ENCODE data around the gene SKAP1.
"Not testable (repeated sequence)": the region's sequence is repeated elsewhere in the genome, so short reads cannot be mapped to it uniquely, and the experiment has no call there.

SKAP1 gene

DNA sequence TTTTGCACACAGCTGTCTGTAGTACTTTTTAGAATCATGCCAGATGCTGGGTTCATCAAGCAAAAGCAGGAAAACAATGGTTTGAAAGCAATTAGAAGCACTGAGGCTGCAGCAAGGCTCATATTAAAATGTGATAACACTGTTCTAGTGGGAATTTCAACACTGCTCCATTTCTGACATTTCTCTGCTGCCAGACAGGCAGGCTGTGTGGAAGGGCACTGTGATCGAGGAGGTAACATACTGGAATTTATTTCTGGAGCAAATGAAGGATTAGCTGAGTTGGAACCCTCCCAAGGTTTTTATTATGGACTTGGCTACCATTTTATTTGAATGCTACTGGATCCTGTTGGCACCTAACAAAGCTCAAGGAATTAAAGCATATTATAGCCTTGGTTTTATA lies 66.9 kb downstream of the SKAP1 start:
- no peak for DNase-seq

DNA sequence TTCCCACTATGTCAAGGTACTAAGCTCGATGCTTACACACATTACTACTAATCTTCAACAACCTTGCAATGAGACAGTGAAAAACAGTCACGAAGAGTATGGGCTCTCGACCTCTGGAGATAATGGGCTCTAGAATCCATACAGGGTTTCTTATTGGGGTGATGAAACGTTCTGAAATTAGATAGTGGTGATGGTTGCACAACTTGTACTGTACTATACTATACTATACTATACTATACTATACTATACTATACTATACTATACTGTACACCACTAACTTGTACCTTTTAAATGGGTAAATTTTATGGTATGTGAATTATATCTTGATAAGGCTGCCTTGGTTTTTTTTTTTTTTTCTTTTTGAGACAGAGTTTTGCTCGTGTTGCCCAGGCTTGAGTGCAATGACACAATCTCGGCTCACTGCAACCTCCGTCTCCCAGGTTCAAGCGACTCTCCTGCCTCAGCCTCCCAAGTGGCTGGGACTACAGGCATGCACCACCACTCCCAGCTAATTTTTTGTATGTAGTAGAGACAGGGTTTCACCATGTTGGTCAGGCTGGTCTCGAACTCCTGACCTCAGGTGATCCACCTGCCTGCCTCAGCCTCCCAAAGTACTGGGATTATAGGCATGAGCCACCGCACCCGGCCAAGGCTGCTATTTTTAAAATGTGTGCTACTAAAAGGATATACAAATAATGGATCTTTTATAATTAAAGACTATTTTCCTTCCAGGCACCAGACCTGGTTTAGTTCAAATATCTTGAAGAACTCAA lies 69.0 kb downstream of the SKAP1 start:
- DNase-seq = not testable (repeated sequence)

DNA sequence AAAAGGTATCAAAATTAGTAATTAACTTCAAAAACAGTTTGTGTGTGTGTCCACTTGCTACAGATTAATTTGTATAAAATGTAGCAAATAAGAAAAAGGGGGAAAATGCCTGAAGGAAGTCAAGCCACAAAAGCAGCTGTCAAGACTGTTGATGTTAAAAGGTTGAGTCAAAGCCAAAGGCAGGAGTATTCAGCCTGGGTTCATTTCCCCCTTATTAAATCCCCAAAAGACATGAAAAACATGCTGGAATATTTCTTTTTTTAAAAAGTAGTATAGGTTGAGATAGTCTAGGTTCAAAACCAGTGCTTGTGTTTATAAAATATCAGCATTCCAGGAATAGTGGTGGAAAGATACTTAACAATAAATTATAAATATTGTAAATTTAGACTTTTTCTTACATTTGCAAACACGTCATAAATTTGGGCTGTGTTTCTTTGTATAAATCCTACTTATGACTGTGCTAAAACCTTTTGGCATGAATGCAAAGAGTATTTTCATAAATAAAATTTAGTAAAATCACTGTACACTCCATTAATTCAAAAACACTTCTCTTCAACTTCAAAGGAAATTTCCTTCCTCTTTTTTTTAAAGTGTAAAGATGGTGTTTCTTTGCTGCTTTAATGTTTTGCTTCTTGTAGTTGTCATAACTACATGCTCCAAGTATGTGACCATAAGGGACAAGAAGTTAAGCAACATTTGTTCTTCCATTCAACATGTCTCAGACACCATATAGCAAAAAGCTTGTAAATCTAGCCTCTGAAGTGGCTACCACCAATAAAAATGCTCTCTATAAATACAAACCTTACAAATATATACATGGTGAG lies 72.0 kb downstream of the SKAP1 start:
- no peak for DNase-seq

DNA sequence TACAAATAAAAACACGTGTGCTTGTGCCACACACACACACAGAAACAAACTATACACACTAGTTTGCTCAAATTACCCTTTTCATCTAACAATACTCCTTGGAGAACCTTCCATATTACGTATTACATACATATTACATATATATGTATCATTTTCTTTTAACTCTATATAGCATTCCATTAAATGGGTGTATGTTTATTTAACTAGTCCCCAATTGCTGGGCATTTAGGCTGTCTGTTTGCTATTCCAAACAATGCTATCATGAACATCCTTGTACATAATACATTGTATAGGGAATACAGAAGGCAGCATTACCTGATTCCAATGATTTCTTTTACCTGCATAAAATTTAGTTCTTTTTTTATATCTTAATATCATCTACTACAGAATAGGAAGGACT lies 73.1 kb downstream of the SKAP1 start:
- DNase-seq = no peak

DNA sequence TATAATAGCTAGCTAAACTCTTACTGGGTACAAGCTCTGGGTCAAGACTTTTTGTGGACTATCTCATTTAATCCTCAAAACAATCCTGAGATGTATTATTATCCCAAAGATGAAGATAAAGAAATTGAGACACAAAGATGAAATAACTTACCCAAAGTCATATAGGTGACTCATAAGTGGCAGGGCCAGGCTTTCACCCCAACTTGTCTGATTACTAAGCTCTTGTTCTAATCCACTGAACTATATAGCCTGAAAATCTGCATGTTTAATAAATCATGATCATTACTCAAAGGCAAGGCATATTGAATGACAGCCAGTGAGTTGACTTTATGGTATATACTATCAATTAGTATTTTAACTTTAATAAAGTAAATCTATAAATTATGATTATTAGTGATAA lies 77.4 kb downstream of the SKAP1 start:
- DNase-seq = no peak

DNA sequence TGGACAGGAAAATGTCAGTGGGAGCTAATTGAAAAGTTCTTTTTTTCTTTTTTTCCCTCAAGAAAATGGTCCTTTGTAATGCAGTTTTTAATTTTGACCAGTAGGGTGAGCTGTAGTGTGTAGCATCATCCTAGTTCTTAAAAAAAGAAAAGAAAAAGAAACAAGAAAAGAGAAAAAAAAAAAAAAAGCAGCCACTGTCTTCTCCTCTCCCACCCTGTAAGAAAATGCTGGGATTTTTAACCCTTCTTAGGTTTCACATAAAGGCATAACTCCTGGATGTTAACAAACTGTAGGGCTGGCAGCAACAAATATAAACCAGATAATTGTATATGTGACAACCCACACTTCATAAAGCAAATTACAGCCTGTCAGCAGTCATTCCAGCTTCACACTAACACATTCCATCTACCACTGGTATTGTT lies 78.1 kb downstream of the SKAP1 start:
- DNase-seq = peak; percentile 53

DNA sequence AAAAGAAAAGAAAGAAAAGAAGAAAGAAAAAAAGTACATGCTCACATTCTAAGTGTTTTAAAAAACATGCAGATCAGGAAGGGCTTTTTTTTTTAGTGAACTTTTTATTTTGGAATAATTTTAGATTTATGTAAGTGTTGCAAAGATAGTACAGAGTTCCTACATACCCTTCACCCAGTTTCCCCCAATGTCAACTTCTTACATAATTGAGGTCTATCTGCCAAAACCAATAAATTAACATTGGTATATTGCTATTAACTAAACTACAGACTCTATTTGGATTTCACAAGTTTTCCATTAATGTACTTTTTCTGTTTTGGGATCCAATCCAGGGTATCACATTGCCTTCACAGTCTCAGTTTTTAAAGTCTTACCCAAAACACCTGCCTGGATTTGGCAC lies 81.7 kb downstream of the SKAP1 start:
- DNase-seq = no peak

DNA sequence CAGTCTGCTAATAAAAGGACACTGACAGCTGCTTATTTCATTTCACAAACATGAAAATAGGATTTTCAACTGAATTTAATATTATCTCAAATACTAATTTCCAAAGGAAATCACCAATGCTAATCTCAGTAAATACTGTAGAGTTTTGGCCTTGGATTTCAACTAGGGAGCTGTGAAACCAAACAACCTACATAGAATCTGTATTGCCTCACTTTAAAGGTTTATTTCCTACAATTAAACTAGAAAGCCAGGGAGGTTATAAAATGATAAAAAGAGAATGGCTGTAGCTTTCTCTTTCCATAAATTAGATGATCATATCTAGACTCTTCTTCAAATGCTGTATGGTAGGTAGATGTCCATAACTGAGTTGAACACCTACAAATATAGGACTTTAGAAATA lies 82.8 kb downstream of the SKAP1 start:
- no peak for DNase-seq

DNA sequence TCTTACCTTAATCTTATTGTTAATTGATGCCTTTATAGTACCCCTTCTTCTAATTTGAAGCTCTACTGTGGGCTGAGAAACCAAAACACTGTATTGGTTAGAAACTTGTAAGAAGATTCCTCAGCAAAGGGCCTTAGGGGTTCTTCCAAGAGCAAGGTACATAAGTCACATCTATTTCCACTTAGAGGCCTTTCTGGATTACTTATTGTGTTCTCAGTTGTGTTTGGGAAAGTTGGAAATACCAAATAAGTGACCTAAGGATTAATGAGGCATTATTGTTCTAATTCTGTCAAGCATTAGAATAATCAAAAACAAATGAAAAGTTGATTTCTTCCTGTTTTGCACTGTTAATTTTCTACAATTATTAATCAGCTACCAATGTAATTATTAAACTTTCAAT lies 85.8 kb downstream of the SKAP1 start:
- DNase-seq = no peak

DNA sequence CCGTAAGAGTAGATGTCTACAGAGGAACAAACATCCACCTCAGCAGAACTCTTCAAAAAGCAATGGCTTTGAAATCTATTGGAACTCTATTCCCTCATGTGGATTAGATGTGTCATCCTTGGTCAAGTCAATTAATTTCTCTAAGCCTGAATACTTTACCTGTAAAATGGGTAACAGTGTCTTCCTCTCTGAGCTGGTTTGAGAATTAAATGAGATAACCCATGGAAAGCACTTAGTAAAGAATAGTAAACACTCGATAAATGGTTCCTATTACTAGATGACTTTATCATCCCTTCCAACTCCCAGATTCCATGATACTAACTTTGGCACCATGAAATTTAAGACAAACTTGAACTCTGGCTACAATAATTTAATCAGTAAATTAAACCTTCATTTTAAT lies 89.1 kb downstream of the SKAP1 start:
- DNase-seq = no peak

DNA sequence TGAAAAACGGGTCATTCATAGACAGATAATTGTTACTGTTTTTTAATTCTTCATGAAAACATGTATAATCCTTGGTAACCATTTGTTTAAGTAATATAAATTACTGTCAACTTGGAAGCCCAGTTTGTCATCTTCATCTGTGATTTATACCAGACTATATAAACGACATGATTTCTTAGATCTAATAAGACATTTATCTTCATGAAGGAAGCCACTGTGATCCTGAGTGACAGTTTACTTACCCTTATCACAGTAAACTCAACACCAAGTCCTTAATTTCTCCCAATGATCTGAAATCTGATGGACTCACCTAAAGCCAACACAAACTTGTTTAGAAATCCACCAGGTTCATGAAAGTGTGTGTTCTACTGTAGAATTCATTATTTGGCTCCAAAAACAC lies 91.3 kb downstream of the SKAP1 start:
- no peak for DNase-seq

DNA sequence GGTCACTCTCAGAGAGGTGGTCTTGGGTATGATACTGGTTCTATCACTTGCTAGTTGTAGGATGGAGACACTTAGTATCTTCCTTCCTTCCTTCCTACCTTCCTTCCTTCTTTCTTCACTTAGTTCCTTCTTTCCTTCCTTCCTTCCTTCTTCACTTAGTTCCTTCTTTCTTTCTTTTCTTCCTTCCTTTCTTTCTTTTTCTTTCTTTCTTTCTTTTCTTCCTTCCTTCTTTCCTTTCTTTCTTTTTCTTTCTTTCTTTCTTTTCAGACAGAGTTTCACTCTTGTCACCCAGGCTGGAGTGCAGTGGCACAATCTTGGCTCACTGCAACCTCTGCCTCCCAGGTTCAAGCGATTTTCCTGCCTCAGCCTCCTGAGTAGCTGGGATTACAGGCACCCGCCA lies 92.1 kb downstream of the SKAP1 start:
- not testable (repeated sequence) for DNase-seq

DNA sequence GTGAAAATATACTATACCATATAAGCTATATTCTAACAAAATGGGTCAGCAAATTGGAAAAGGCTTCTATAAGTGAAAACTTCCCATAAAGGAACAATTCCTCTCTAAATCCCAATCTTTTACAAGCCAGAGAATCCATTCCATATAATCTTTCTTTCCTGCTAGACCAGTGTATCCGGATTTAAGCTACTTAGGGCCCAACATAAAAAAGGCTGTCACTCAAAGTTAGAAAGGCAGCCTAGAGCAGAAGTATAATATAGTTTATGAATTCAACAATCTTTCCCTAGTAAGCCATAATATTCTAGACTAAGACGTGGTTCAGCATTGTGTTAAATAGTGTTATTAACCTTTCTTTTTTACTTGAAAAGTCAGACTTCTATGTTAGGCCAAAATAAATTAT lies 93.0 kb downstream of the SKAP1 start:
- DNase-seq = no peak

DNA sequence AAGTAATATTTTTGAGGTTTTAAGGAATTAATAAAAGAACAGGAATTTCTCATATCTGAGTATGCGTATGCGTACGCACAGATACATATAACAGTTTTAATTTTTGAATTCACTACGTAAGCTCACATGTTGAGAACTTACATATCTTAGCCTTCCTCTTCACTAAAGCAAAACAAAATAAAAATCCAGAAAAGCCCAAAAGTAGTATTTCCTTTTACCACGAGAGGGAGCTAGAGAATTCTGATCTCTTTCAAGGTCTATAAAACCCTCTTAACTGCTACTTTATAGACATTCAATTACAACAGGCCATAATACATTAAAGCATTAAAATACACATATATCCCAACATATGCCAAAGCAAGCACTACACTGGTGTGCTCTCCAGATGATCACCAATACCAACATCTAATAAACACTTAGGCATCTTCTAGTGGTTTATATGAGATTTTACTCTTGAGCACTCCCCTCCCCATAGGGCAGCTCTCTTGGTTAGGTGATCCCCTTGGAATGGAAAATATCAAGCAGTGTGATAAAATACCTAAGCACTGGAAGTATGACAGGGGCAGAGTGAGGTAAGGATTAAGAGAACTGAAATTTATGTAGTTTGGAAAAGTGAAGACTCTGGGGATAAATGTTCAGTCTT lies 94.0 kb downstream of the SKAP1 start:
- peak; percentile 77 for DNase-seq

DNA sequence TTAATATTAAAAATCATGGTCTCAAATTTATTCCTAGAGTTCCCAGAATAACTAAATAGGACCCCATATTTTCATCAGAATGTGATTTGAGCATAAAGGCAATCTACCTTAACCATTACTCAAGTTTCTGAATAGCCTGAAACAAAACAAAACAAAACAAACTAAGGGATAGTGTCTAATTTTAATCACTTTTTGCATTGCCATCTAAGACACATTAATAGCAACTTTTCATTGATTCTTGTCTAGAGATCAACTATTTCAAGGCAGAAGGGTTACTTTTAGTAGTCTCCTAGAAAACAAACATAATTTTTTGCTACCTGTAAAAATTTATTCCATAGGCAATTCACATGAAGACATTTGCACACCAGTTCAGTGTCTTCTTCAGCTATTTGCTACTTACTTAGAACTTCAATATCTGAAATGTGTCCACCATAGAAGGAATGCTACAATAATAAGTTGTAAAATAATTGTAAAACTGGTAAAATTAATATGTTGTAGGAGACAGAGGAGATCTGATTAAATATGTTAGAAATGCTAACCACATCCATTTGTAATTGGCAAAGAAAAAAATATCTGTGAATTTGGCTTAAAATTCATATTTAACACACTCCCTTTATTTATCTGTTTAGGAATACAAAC lies 94.7 kb downstream of the SKAP1 start:
- no peak for DNase-seq

DNA sequence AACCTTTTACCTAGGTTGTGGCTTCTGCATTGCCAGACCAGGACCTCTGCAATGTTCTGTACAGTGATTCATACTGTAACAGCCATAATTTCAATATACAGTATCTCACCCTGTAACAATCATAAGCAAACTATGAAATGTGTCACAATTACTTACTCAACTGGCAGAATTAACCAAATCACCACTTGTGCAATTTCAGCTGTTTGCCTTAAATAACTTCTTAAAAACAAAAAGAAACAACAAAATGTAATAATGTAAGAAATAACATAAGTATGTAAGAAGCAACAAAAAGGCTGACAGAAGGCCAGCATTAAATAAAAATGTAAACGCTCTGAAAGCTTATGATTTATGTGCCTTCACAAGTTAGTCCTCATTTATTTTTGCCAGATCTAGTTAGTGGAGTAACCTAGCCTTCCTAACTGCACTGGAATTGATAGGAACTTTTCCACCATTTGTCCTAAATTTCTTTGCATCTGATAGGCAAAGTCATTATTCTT lies 96.9 kb downstream of the SKAP1 start:
- no peak for DNase-seq

DNA sequence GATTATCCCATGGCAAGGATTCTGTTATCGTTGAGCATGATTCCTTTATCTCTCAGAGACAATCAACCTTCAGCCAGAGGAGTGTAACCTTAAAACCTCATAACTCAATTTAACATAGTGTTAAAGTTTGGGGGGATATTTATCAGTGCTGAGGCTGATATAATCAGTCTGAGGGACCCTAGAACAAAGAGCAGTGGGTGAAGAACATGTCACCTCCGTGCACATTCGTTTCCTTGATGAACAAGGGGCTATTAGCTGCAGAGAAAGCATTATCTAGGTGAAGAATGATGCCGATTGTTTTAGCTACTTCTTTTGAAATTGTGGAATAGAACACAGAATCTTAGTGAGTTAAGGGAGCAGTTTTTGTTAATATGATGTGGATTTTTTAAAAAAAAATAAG lies 99.1 kb downstream of the SKAP1 start:
- DNase-seq = no peak

DNA sequence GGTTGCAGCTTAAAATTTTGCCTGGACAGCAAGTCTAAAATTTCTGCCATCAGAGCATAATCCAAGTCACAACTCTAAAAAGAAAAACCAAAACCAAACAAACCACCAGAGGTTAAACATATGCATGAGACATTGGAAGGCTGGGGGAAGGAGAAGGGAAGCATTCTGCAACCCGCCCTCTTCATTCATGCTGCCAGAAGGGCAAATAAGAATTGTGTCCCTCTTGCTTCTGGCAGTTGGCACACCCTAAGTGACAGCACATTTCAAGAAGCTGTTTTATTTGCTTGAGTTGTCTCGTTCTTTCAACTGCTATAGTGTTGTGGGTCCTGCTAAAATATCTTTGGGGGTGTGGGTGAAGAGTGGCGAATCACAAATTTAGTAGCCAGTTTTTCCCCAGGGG lies 99.6 kb downstream of the SKAP1 start:
- DNase-seq = no peak

DNA sequence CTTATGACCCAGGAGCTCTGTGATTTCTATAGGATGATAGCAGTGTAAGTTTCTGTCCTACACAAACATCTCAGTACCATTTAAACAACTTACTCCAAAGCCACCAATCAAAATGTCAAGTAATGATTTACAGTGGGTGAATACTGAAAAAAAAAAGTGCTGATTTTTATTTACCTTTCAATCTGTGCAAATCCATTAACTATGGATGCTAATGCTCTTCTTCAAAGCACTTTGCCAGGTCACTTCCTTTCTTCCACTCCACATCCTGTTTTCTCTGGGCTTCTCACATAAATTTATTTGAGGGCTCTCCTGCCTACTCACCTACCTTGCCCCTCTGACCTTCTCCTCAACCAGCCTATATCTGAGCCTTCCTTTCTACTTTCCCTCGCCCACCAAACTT lies 101.6 kb downstream of the SKAP1 start:
- DNase-seq = no peak

DNA sequence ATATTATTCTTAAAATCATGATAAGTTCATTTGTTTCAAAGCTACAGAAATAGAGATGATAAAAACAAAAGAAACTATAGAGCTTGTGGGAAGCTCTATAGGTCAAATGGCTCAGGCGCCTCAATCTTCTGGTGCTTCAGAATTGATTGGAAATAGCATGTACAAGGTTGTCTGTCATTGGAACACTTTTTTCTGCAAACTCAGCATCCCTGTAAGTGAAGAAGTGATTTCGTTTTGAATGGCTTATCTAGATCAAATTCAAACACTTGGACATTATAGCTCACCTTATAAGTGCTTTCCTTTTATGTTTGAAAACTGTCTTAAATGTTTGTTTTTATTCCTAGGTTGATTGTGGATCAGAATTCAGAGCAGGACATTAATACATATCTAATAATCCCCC lies 103.7 kb downstream of the SKAP1 start:
- no peak for DNase-seq

DNA sequence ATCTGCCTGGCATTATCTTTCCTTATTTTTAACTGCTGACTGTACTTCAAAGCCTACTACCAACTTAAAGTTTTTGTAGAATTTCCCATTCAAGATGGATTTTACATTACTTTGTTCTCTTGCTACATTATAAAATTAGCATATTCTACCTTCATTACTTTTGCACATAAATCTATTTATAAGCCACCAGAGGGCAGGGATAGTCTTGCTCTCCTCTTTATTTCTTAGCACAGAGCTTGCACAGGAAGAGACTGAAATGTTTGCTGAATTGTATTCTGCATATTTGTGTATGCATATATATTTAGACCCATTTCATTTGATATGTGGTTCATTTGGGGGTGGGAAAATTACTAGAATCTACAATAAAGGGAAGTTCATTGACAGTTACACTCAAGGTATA lies 108.0 kb downstream of the SKAP1 start:
- no peak for DNase-seq

DNA sequence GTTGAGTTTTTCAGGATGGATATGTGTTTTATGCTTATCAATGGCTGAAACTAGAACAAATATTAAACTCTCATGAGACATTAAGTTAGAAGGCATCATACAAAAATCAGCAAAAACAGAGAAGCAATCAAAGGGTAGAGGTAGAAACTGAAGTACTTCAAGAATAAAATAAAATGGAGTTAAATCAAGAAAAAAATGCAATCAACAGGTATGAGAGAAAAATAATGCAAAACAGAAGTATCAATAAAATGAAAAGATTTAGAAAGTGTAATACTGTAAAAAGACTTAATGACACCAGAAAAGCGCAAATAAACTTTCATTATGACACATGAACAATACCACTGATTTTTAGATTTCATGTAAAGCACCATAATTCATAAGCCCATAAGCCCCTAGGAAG lies 112.3 kb downstream of the SKAP1 start:
- no peak for DNase-seq

DNA sequence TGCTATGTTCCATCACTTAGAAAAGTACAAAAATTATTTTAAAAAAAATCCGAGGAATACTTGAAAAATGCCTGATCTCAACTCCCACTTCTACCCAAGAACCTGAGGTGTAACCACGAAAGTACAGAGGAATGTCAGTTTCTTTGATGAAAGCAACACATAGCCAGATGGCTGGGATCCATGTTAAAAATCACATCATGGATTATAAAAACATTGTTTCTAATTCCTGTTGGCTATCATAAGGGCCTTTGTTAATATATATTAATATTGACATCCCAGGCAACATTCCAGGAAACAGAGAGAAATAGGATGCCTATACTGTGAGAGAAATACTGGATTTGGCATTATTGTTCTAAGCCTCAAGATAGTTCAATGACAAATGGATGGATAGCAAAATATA lies 115.3 kb downstream of the SKAP1 start:
- DNase-seq = no peak
